Breast epithelium (tissue), 4 donors: ENCODE results near the gene CTSC. TPM values are rescaled to one million over a fixed set of nuclear protein-coding genes. Genes with fewer than 3 reads are reported as not detected.
"Not testable (repeated sequence)": the region's sequence is repeated elsewhere in the genome, so short reads cannot be mapped to it uniquely, and the experiment has no call there.

Source experiments
- DNase-seq, 2 donors: peaks; one replicate each; pipeline ENCODE4 v3.0.0-alpha.2; 2019; ENCODE audit warnings: low spot score in 2 of 2
- H3K27ac ChIP-seq, 2 donors: fragments of 200-600 bp; sonication (generic) in 1 of 2; one replicate each; pipeline ENCODE4 v1.5.1; 2016 to 2019; ENCODE audit warnings: mild to moderate bottlenecking in 1 of 2
- H3K27me3 ChIP-seq, 2 donors: fragments of 200-600 bp; sonication (generic) in 1 of 2; one replicate each; pipeline versions ENCODE4 v1.5.1 to v1.6.0; 2017 to 2019; ENCODE audit warnings: control low read depth in 1 of 2, mild to moderate bottlenecking in 1 of 2
- H3K36me3 ChIP-seq: fragments of 200-600 bp; one replicate; pipeline ENCODE4 v1.5.1; 2019
- H3K4me1 ChIP-seq, 2 donors: fragments of 200-600 bp; sonication (generic); one replicate each; pipeline ENCODE4 v1.5.1; 2016 to 2019; ENCODE audit warnings: control low read depth in 1 of 2
- H3K4me3 ChIP-seq, 3 donors: fragments of 200-600 bp; sonication (generic); 1 replicate in 2 of 3; 2 replicates in 1 of 3; pipeline ENCODE4 v1.5.1; 2016 to 2019; ENCODE audit warnings: mild to moderate bottlenecking in 3 of 3, moderate library complexity in 2 of 3
- H3K9me3 ChIP-seq, 2 donors: fragments of 200-600 bp; sonication (generic) in 1 of 2; one replicate each; pipeline ENCODE4 v1.5.1; 2016 to 2019; ENCODE audit warnings: control low read depth in 1 of 2
- POLR2A ChIP-seq: fragments of 450-650 bp; IDR thresholded peaks from one replicate; pipeline ENCODE4 v1.6.1; 2016; ENCODE audit warnings: antibody characterized with exemption, mild to moderate bottlenecking, moderate library complexity
- POLR2AphosphoS5 ChIP-seq, 3 donors: sonication (generic); formaldehyde crosslinking; IDR thresholded peaks; one replicate each; pipeline ENCODE4 v1.6.1; 2017; ENCODE audit warnings: antibody characterized with exemption in 3 of 3
- intact Hi-C: fragments of 100-400 bp; cut with DNase I; formaldehyde crosslinking; loops from one replicate; pipeline ENCODE4 v1.15.1; 2023; ENCODE audit warnings: low total_unique reads
- total RNA-seq, 3 donors: library from RNA; depleted of rRNA; stranded (reverse); fragments of >200 nt; gene quantifications; one replicate each; pipeline ENCODE4 v1.1.0, GENCODE V29; 2016
- TF ChIP-seq, protein P1 (sequence below), 3 donors: fragments of 450-650 bp; IDR thresholded peaks; one replicate each; pipeline ENCODE4 v1.5.1; 2016 to 2017; ENCODE audit warnings: antibody characterized with exemption in 3 of 3, mild to moderate bottlenecking in 3 of 3, moderate library complexity in 3 of 3

The CTSC gene
- total RNA-seq, 3 donors from 2014 or later = 56.0 to 103 (median 64.1) TPM

GRCh38 chr11:88327462-88328143 is 9.9 kb downstream of the CTSC start:
- no peaks in the 10 kb centered on the region for H3K9me3 ChIP-seq
- no peaks in the 10 kb centered on the region for H3K27me3 ChIP-seq
- DNase-seq = no peak
- no peaks in the 10 kb centered on the region for H3K4me1 ChIP-seq
- intact Hi-C loops = no loop called here
- H3K36me3 ChIP-seq = no peaks in the 10 kb centered on the region
- no peak overlapping the region for H3K4me3 ChIP-seq
- no peak overlapping the region for H3K27ac ChIP-seq
- TF ChIP-seq, protein P1, sequence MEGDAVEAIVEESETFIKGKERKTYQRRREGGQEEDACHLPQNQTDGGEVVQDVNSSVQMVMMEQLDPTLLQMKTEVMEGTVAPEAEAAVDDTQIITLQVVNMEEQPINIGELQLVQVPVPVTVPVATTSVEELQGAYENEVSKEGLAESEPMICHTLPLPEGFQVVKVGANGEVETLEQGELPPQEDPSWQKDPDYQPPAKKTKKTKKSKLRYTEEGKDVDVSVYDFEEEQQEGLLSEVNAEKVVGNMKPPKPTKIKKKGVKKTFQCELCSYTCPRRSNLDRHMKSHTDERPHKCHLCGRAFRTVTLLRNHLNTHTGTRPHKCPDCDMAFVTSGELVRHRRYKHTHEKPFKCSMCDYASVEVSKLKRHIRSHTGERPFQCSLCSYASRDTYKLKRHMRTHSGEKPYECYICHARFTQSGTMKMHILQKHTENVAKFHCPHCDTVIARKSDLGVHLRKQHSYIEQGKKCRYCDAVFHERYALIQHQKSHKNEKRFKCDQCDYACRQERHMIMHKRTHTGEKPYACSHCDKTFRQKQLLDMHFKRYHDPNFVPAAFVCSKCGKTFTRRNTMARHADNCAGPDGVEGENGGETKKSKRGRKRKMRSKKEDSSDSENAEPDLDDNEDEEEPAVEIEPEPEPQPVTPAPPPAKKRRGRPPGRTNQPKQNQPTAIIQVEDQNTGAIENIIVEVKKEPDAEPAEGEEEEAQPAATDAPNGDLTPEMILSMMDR (IDR thresholded peaks at IDR 0.05) = no peak
- TF ChIP-seq POLR2AphosphoS5 (IDR thresholded peaks at IDR 0.05) = no peak
- no peak for TF ChIP-seq POLR2A

- H3K27ac ChIP-seq = no peak overlapping the region
- no peaks in the 10 kb centered on the region for H3K27me3 ChIP-seq
- no peak overlapping the region for H3K4me3 ChIP-seq
- DNase-seq = no peak
- no peak for TF ChIP-seq POLR2A
- TF ChIP-seq, protein P1 (IDR thresholded peaks at IDR 0.05) = no peak
- no peak for TF ChIP-seq POLR2AphosphoS5 (IDR thresholded peaks at IDR 0.05)
- no peaks in the 10 kb centered on the region for H3K36me3 ChIP-seq
- intact Hi-C loops = no loop called here
- no peaks in the 10 kb centered on the region for H3K9me3 ChIP-seq
- H3K4me1 ChIP-seq = no peaks in the 10 kb centered on the region
Measured at GRCh38 chr11:88327061-88327460, 10.5 kb downstream of the CTSC start.

DNA sequence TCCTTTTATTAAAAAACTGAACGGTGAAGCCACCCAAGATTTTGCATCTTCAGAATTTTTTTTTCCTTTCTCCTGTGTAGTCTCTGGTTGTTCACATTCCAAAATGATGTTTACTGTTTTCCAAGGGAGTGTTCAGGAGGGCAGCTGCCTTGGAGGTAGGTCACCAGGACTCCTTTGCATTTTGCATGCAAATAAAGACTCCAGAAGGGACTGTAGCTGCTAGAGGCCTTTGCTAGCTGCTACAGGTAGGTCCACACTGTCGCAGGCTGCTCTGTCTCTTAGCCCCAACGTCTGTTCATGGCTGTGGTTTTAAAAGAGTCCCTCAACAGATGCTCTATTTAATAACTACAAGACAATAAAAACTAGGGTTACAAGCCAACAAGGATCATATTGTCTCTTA is 11.4 kb downstream of the CTSC start:
- no peaks in the 10 kb centered on the region for H3K27me3 ChIP-seq
- intact Hi-C loops = no loop called here
- no peaks in the 10 kb centered on the region for H3K9me3 ChIP-seq
- H3K4me1 ChIP-seq = no peaks in the 10 kb centered on the region
- TF ChIP-seq, protein P1 (IDR thresholded peaks at IDR 0.05) = no peak
- no peak for TF ChIP-seq POLR2A
- no peak for TF ChIP-seq POLR2AphosphoS5 (IDR thresholded peaks at IDR 0.05)
- H3K27ac ChIP-seq = no peak overlapping the region
- no peaks in the 10 kb centered on the region for H3K36me3 ChIP-seq
- H3K4me3 ChIP-seq = no peak overlapping the region
- no peak for DNase-seq

DNA sequence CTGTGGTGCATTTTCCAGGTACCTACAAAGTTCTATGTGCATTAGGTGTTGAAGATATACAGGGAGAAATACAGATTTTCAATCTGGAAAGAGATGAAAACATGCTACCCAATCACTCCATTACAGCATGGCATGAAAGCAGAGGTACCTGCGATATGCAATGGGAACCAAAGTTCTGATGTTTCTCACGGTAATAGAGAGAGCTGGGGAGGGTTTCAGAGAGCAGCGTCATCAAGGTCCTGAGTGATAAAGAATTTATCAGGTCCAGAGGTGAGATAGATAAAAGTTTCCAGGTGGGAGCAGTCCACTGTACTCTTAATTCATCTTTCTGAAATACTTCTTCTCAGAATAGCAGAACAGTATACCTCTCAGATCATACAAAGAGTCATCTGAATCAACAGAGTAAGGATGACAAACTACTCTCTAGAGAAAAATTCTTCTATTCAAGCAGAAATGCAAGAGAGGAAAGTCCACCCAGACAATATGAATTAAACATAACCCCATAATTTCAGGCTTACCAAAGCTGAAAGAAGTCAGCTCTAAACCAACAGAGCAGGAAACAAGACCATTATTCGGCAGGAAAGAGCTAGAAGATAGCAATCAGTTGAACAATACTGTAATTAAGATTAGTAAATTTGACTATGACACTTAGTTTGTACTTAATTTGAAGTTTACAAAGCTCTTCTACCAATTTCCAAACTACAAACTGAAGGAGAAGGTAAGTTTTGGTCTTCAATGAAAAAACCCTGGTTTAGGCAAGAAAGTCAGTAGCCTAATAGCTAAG is 12.8 kb downstream of the CTSC start:
- H3K9me3 ChIP-seq = no peaks in the 10 kb centered on the region
- H3K36me3 ChIP-seq = no peaks in the 10 kb centered on the region
- no peak overlapping the region for H3K4me3 ChIP-seq
- TF ChIP-seq POLR2A (no peak), POLR2AphosphoS5 (IDR thresholded peaks at IDR 0.05) (no peak)
- TF ChIP-seq, protein P1 (IDR thresholded peaks at IDR 0.05) = no peak
- no peaks in the 10 kb centered on the region for H3K4me1 ChIP-seq
- intact Hi-C loops = loop anchor here (5.0 kb wide), 1 partner anchor 1372 kb away; no protein-coding TSS in a partner anchor
- H3K27ac ChIP-seq = peak overlapping the region in 1 of 2 donors; percentile 2
- no peaks in the 10 kb centered on the region for H3K27me3 ChIP-seq
- no peak for DNase-seq

- H3K27ac ChIP-seq, DNase-seq, H3K9me3 ChIP-seq, H3K36me3 ChIP-seq, H3K27me3 ChIP-seq, H3K4me3 ChIP-seq, H3K4me1 ChIP-seq: not testable (repeated sequence)
- intact Hi-C loops = loop anchor here (5.0 kb wide), 1 partner anchor 1371 kb away; no protein-coding TSS in a partner anchor
Measured at GRCh38 chr11:88322881-88323280, 14.7 kb downstream of the CTSC start.

GRCh38 chr11:88321412-88321811 is 16.1 kb downstream of the CTSC start:
- intact Hi-C loops = loop anchor here (5.0 kb wide), 1 partner anchor 1369 kb away; no protein-coding TSS in a partner anchor
- H3K9me3 ChIP-seq, H3K27ac ChIP-seq, DNase-seq, H3K4me3 ChIP-seq, H3K27me3 ChIP-seq, H3K36me3 ChIP-seq, H3K4me1 ChIP-seq: not testable (repeated sequence)
